IMR-90 (cell line): ENCODE results near the gene BEGAIN.

Experiments
- CTCF ChIP-seq: conservative IDR thresholded peaks from 2 replicates; pipeline ENCODE4 v1.5.1; 2012; ENCODE audit warnings: mild to moderate bottlenecking, low read depth, low read length, improper control_type of control experiment
- FOS ChIP-seq: fragments of 150-350 bp; IDR thresholded peaks from 2 replicates; pipeline ENCODE4 v1.6.1; 2016; ENCODE audit warnings: low read depth, low read length
- MAFK ChIP-seq: IDR thresholded peaks from 2 replicates; pipeline ENCODE4 v1.6.1; 2012; ENCODE audit warnings: low read depth, low read length, improper control_type of control experiment
- MAZ ChIP-seq: IDR thresholded peaks from 2 replicates; pipeline ENCODE4 v1.6.1; 2012; ENCODE audit warnings: low read depth, mild to moderate bottlenecking, low read length, improper control_type of control experiment, moderate library complexity, borderline replicate concordance
- MXI1 ChIP-seq: IDR thresholded peaks from 2 replicates; pipeline ENCODE4 v1.6.1; 2012; ENCODE audit warnings: low read depth, mild to moderate bottlenecking, low read length, moderate library complexity, borderline replicate concordance
- POLR2A ChIP-seq: IDR thresholded peaks from 2 replicates; pipeline ENCODE4 v1.6.1; 2012; ENCODE audit warnings: mild to moderate bottlenecking, low read depth, low read length
- RAD21 ChIP-seq: IDR thresholded peaks from 2 replicates; pipeline ENCODE4 v1.6.1; 2012; ENCODE audit warnings: low read length, improper control_type of control experiment
- RCOR1 ChIP-seq: IDR thresholded peaks from 2 replicates; pipeline ENCODE4 v1.6.1; 2012; ENCODE audit warnings: mild to moderate bottlenecking, low read length, improper control_type of control experiment; ENCODE audit not compliant: insufficient replicate concordance
- RFX5 ChIP-seq: IDR thresholded peaks from 2 replicates; pipeline ENCODE4 v1.8.0; 2012; ENCODE audit warnings: low read depth, mild to moderate bottlenecking, low read length, moderate library complexity
- SMC3 ChIP-seq: fragments of 150-350 bp; IDR thresholded peaks from 2 replicates; pipeline ENCODE4 v1.6.1; 2016; ENCODE audit warnings: low read depth, mild to moderate bottlenecking, antibody characterized with exemption, low read length, moderate library complexity
- USF2 ChIP-seq: fragments of 150-350 bp; IDR thresholded peaks from 2 replicates; pipeline ENCODE4 v1.6.1; 2017; ENCODE audit warnings: mild to moderate bottlenecking, antibody characterized with exemption, low read length, low read depth
- TF ChIP-seq, protein P1 (sequence below): fragments of 150-350 bp; IDR thresholded peaks from 2 replicates; pipeline ENCODE4 v1.6.1; 2016; ENCODE audit warnings: low read depth, mild to moderate bottlenecking, low read length, moderate library complexity, borderline replicate concordance

DNA sequence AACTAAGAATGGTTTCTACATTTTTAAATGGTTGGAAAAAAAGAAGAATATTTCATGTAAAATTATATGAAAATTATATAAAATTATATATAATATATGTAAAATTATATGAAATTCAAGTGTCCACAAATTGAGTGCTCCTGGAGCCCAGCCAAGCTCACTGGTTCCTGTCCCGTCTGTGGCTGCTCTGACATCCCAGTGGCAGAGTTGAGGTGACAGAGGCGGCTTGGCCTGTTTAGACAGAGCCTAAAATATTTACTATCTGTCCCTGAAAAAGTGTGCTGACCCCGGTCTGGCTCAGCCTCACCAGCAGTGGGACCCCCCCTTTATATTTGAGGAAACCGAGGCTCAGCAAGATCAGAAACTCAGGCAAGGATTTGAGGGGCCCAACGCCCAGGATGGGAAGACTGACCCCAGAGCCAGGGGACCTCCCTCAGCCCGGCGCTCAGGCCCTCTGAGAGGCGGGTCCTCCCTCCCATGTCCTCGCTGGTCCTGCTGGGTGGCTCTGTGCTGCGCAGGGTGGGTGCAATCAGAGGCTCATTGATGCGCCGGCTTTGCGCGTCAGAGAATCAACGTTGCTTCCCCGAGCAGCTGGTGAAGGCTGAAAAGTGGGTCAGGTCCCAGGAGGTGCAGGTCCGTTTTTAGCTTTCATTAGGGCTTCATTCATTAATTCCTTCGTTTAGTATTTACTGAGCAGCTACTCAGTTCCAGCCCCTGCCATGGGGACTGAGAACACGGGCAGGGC, 21.5 kb upstream of the BEGAIN start:
- TF ChIP-seq CTCF (no peak), POLR2A (no peak), FOS (no peak), USF2 (no peak), MXI1 (no peak), SMC3 (no peak), RFX5 (no peak), MAZ (no peak), RCOR1 (no peak), RAD21 (no peak), MAFK (no peak)
- TF ChIP-seq, protein P1, sequence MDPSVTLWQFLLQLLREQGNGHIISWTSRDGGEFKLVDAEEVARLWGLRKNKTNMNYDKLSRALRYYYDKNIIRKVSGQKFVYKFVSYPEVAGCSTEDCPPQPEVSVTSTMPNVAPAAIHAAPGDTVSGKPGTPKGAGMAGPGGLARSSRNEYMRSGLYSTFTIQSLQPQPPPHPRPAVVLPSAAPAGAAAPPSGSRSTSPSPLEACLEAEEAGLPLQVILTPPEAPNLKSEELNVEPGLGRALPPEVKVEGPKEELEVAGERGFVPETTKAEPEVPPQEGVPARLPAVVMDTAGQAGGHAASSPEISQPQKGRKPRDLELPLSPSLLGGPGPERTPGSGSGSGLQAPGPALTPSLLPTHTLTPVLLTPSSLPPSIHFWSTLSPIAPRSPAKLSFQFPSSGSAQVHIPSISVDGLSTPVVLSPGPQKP, result no peak
